ENCODE data around the gene FBXL4. TPM values are rescaled to one million over a fixed set of nuclear protein-coding genes. Genes with fewer than 3 reads are reported as not detected.

Gene FBXL4
- polyA plus RNA-seq, 3 donors = 23.2 to 26.2 (median 24.3) TPM

DNA sequence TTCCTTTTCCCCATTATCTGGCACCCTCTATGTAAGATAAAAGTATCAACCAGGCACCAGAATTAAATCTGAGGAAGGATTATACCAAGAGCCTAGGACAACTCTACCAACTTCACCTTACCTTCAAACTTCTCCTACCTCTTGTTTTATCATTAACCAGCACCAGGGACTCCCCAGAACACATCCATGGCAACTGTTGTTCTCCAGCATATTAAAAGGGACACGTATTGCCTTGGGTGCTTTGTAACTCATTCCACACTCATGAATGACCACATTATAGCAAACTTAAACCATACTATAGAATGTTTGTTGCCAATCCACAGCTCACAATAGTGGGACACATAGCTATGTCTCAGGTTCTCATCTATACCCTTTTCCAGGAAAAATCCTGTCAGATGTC is 11.9 kb upstream of the FBXL4 start:
- DNase-seq (ENCODE audit: extremely low read depth in 1 of 11, low read depth in 9 of 11, low spot score in 4 of 11) = no peak

DNA sequence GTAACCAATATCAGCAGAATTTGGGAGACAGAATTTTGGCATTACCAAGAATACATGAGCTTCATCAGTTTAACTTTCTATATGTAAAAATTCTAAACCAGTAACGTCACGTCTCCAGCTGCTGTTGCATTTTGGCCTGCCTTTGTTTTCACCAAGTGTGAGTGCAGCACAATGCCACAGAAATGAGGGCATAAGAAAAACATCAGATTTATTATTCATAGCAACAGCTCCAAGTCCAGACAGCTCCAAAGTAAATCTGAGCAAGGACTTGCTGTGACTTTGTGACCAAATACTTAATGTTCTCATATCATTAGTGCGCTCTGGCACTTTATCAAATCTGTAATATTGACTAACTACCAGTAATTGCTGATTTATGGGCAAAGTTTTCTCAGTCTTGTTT is 11.0 kb upstream of the FBXL4 start:
- no peak for DNase-seq (ENCODE audit: extremely low read depth in 1 of 11, low read depth in 9 of 11, low spot score in 4 of 11)

DNA sequence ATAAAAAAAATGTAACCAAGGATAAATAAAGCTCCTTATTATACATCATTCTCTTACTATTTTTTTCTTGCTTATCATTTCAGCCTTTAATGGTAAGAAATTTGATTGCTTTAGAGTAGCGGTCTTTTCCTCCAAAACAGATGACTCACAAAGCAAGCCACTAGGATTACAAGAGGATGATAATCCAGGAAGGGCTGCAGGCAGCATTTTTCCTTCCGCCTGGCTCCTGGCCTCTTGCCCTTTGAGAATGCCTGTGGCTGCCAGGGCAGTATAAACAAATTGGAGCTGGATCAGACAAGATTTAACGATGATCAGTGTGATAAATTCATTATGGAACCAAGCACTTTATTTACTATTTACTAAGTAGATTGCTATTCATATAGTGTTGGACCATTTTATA is 9.7 kb upstream of the FBXL4 start:
- no peak for DNase-seq (ENCODE audit: extremely low read depth in 1 of 11, low read depth in 9 of 11, low spot score in 4 of 11)

DNA sequence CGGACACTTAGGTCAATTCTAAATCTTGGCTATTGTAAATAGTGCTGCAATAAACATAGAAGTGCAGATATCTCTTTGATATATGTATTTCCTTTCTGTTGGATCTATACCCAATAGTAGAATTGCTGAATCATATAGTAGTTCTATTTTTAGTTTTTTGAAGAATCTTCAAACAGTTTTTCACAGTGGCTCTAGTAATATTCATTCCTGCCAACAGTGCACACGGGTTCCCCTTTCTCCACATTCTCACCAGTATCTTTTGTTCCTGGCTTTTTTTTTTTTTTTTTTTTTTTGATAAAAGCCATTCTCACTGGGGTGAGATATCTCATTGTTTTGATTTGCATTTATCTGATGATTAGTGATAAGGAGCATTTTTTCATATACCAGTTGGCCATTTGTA is 1.8 kb upstream of the FBXL4 start:
- DNase-seq (ENCODE audit: extremely low read depth in 1 of 11, low read depth in 9 of 11, low spot score in 4 of 11) = no peak

DNA sequence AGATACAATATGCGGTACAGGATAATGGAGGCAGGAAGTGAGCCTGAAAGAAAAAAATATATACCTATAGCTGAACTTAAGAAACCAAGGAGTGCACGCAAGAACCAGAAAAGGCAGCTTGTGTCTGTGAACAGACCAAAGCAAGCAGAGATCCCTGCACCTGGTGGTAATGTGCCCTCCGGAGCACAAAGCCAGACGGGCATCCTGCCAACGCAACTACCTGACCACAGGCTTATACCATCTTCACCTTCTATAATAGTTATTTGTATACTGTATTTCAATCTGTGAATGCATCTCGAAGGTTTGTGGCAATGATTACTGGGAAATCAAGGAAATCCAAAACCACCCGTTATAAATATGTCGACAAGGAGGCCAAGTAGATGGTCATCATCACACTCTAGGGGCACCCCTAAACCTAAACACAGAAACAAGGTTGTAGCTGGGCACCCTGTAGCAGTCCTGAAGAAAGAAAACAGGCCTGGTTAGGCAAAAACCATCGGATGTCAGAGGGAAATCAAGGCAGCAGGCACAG is 801 bp downstream of the FBXL4 start:
- DNase-seq (ENCODE audit: extremely low read depth in 1 of 11, low read depth in 9 of 11, low spot score in 4 of 11) = peak in 2 of 11 donors; percentile 11 to 23

DNA sequence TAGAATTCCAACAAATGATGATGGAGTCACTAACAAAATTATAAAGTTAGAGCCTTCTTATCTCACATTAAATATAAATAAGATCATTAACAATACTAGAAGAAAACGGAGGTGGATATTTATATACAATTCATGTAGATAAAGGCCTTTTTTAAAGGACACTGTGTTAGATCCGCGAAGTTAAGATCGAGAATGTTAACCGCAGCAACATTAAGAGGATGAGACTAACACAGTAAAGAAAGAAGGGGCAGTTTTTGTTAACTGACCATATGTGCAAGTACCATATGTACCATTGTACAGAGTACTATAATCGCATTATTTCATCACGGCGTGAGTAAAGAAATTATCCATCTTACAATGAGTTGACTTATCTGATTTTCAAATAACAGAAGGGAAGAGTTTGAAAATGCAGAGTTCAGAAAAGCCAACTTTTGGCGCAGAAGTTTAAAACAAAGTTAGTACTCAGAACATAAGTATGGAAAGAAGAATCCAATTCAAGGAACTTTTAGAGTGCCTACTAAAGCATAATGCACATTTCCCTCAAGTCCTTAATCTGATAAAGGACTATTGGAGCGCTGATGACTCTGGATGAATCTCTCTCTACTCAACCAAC is 1.4 kb downstream of the FBXL4 start:
- DNase-seq (ENCODE audit: extremely low read depth in 1 of 11, low read depth in 9 of 11, low spot score in 4 of 11) = no peak

DNA sequence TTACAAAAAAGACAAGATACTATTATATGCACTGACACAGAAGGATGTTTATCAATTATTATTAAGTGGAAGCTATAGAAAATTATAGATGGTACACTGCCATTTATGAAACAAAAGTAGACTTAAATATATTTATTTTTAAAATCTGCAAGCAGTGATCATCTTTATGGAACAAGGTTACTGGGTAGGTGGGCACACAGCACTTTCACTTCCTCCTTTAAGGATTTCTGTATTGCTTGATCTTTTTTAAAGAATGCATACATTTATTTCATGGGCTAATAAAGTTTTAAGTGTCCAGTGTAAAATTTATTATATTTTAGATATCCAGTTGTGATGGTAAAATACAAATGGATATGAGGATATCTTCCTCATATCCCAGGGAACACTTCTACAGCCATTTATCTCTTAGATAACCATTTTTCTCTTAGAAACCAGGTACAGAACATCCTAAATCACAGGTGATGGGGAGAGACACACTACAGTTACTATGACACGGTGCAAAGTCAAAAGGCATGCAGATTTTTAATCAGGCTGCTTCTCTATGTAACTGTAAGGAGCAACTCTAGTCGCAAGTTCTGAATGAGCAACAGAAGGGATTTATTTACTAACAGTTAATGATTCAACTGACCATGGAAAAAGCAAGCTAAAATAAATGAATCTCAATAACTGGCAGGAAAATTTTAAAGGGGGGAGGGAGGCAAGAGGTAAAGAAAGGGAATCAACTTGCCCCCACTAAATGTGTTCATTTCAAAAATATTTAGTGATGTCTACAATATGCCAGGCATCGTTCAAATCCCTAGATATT is 2.2 kb downstream of the FBXL4 start:
- no peak for DNase-seq (ENCODE audit: extremely low read depth in 1 of 11, low read depth in 9 of 11, low spot score in 4 of 11)

DNA sequence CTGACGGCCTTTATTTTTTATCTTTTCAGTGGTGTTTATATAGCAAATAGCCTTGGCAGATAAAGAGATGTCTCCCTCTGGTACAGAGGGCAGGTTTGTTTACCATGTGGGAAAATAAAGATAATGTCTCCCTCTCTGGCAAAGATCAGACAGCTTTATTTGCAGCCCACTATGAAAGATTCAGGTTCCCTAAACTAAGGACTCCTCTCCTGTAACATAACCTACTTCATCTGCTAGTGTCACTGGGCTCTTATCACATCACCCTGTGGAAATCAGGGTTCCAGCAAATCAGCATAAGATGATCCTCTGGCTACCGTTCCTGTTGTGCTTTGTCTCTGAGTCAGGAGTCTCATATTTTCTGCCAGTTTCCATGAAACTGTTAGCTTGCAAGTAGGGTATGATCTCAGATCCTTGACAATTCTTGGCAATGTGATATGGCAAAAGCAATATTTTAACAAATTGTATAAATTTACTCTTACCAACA is 3.1 kb downstream of the FBXL4 start:
- no peak for DNase-seq (ENCODE audit: extremely low read depth in 1 of 11, low read depth in 9 of 11, low spot score in 4 of 11)

DNA sequence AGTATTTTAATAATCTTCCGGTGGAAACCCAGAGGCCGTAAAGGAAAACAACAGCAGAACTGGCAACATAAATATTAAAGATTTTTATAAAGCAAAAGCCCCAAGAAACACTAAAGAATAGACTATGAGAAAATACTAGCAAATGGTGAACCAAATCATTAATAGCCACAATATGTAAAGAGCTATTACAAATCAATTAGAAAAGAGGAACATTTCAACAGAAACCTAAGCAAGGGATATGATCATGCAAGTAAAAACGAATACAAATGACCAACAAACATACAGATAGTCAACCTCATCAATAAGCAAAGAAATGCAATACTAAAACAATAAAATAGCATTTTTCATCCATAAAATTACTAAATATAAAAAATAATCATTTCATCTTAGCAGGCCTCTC is 3.6 kb downstream of the FBXL4 start:
- DNase-seq (ENCODE audit: extremely low read depth in 1 of 11, low read depth in 9 of 11, low spot score in 4 of 11) = no peak

DNA sequence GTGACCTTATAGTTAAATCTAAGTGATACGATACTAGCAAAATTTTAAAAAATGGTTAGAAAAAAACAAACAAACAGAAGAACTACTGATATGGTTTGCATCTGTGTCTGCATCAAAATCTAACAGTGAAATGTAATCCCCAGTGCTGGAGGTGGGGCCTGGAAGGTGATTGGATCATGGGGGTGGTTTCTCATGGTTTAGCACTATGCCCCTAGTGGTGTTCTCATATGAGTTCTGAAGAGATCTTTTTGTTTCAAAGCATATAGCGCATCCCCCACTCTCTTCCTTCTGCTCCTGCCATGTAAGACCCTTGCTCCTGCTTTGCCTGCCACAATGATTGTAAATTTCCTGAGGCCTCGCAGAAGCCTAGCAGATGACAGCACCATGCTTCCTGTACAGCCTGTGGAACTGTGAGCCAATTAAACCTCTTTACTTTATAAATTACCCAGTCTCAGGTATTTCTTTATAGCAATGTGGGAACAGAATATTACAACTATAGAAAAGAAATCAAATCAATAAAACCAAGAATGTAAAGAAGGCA is 5.4 kb downstream of the FBXL4 start:
- no peak for DNase-seq (ENCODE audit: extremely low read depth in 1 of 11, low read depth in 9 of 11, low spot score in 4 of 11)

DNA sequence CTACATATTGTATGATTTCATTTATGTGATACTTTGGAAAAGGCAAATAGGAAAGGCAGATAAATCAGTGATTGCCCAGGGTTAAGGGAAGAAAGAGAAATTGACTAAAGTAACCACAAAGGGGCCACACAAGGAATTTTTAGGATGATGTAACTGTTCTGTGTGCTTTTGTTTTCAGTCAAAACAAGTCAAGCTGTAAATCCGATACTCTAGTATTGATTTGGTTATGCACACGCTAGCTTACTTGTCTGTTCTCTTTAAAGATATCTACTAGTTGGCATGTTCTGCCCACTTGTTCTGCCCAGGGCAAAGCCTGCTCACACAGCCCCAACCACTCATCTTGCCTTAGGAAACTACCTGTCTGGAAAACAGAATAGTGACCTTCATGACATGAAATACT is 6.4 kb downstream of the FBXL4 start:
- DNase-seq (ENCODE audit: extremely low read depth in 1 of 11, low read depth in 9 of 11, low spot score in 4 of 11) = no peak

DNA sequence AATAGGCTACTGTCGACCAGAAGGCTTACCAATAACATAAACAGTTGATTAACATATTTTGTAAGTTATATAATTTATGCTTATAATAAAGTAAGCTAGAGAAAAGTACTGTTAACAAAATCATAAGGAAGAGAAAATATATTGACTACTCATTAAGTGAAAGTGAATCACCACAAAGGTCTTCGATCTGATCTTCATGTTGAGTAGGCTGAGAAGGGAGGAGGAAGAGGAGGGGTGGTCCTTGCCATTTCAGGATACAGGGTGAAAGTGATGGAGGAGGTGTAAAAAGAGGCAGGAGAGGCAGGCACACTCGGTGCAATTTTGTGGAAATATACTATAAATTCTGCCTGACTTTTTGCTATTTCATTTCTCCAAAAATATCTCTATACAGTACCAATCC is 10.4 kb downstream of the FBXL4 start:
- DNase-seq (ENCODE audit: extremely low read depth in 1 of 11, low read depth in 9 of 11, low spot score in 4 of 11) = no peak

DNA sequence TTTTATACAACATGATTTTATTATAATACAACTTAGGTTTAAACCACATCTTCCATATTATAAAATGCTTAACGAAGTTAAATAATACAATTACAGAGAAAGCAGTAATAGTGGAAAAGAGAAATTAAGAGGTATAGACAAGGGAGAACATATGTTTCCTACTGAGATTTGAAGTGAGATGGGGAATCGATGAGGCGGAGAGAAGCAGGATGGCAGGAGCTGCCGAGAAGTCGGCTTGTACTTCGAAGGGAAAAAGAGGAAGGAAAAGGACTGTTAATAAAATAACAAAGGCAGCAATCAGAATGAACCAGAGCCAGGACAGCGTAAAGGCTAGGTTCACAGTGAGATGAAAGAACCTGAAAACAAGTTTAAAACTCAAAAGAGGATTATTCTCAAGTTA is 15.4 kb downstream of the FBXL4 start:
- DNase-seq (ENCODE audit: extremely low read depth in 1 of 11, low read depth in 9 of 11, low spot score in 4 of 11) = no peak

DNA sequence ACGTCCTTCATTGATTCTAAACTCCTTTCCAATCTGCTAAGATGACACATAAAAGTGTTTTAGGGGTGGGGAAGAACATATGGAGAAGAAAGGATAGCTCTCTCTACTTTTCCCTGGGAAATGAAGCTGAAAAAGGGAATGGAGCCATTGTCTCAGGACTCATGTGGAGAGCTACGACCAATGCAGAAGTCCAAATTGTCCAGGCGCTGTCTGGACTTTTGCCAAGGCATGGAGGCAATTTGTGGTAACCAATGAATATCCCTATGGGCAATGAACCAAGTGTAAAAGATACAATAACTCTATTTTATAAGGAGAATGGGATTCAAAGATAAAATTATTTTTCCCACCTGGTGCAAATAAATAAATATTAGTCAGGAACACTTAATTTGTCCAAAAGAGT is 16.1 kb downstream of the FBXL4 start:
- DNase-seq (ENCODE audit: extremely low read depth in 1 of 11, low read depth in 9 of 11, low spot score in 4 of 11) = no peak

DNA sequence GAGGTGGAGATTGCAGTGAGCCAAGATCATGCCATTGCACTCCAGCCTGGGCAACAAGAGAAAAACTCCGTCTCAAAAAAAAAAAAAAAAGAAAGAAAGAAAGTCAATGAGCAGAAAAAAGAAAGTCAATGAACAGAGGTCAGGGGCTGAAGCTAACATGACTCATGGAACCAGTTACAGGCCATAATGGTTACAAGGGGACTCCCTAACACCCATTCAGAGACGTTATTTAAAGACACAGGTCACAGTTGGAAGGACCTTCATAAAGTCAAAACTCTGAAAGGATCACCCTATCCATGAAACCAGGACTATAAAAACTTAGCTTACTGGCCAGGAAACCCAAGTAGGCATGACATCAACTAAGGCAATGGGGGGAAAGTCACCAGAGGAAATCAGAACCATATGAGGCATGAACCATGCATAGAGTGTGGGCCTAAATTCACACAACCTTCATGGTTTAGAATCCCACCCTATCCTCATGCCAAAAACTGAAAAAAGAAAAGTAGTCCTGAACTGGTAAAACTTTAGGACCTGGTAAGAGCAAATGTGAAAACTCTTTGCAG is 18.2 kb downstream of the FBXL4 start:
- DNase-seq (ENCODE audit: extremely low read depth in 1 of 11, low read depth in 9 of 11, low spot score in 4 of 11) = no peak

DNA sequence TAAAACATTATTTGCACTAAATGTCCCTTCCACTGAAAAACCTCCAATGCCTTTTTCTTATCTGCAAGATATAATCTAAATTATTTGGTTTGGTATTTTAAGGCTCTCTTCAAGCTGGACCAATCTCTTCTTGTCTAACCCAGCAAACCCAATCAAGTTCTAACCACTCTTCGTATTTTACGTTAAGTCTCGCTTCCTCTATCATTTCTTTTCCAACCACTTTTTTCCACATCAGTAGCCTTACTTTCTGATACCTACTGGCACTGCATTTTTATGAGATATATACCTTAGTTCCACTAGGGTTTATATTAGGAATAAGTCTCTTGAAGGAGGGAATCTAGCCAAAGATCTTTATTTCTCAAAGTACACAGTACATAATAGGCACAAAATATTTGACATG is 19.1 kb downstream of the FBXL4 start:
- DNase-seq (ENCODE audit: extremely low read depth in 1 of 11, low read depth in 9 of 11, low spot score in 4 of 11) = no peak

DNA sequence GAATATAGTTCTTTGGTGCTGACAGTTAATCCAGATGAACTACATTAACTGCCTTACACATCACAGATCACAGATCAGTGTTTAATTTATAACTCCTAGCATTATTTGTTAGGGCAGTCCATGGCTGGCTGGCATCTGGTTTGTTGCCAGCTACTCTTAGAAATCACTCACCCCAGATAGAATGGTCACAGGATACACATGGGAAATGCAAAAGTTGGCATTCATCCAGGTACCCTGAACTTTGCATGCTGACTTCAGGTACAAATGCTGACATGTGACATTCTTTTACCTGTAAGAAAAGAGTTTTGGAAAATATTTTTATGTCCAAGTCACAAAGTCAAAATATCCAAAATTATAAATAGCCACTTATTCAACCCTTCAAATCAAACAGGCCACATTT is 20.2 kb downstream of the FBXL4 start:
- DNase-seq (ENCODE audit: extremely low read depth in 1 of 11, low read depth in 9 of 11, low spot score in 4 of 11) = peak in 10 of 11 donors; percentile 25 to 72 (median 54)

DNA sequence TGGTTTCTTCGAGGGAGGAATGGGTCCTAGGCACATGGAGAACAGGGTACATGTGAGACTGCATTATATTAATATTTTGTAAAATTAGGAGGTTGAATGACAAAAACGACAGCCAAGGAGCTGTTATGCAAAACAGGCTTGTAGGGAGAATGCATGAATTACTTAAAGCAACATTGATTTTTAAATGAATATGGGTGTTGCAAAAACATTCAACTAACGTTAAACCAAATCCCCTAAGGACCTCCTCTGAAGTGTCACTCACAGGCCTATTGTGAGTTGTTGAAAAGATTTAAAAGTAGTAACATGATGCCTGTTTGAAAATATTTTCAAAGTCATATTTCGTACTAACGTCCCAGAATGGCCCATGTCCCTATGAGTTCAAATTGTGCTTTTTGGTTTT is 21.9 kb downstream of the FBXL4 start:
- DNase-seq (ENCODE audit: extremely low read depth in 1 of 11, low read depth in 9 of 11, low spot score in 4 of 11) = no peak

DNA sequence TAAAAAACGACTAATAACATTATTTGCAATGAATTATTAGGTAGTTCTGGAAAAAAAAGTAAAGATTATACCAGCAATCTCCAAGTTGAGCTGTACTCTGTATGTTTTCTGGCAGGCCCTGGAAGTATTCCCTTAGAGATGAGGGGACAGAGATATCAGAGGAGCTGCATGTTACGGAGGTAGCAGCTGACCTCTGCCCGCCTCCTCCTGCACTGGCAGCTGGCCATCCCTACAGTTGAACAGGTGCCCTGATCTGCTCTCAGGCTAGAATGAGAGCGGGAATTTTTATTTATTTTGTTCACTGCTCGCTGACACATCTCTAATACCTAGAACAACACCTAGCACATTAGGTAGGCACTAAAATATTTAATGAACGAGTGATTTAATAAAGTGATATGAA is 23.1 kb downstream of the FBXL4 start:
- no peak for DNase-seq (ENCODE audit: extremely low read depth in 1 of 11, low read depth in 9 of 11, low spot score in 4 of 11)

DNA sequence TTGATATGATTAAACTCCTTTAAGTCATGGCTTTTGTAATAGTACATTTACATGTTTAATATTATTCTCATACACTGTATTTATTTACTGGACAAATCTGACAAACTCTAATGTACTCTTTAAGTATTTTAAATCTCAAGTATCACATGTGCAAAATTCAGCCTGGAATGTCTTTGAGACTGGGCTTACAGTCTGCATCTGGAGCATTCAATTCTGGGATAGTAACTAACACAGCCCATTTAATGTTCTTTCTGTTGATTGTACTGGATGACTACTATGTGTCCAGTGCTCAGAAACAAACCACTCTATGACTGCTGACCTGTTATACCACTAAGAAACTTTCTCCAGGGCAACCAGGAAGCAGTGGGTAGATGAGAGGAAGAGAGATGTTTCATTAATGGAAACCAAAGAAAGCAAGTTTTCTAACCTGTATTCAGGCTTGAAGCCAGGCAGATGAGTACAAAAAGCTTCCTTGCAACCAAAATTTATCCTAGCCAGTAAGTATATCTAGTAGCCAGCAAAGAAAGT is 26.8 kb downstream of the FBXL4 start:
- no peak for DNase-seq (ENCODE audit: extremely low read depth in 1 of 11, low read depth in 9 of 11, low spot score in 4 of 11)

All from renal cortex interstitium (tissue), 11 donors.